NCI-H82 (cell line): Measurements from ENCODE around the gene NPB.

Experiments used
- DNase-seq: peaks from one replicate; lab custom pipeline; 2025; lab: John Stamatoyannopoulos, UW

NPB gene

GRCh38 chr17:81902023-81902652 lies at the start of gene NPB:
NPB (plus strand) TSS chr17:81902238; CDS start chr17:81902278, 40 bp downstream.
- DNase-seq = peak; percentile 50

GRCh38 chr17:81854974-81855774 lies 46.9 kb upstream of the NPB start:
- DNase-seq = no peak

- DNase-seq = no peak
Observed at GRCh38 chr17:81858170-81858966, 43.7 kb upstream of the NPB start.

- peak; percentile 37 for DNase-seq
Observed at GRCh38 chr17:81858967-81859905, 42.8 kb upstream of the NPB start.

GRCh38 chr17:81859906-81860755 lies 41.9 kb upstream of the NPB start, which contains the start of gene P4HB:
P4HB (minus strand) TSS chr17:81860535; CDS start chr17:81860471, 64 bp downstream.
- DNase-seq = no peak

GRCh38 chr17:81860756-81861568 lies 41.1 kb upstream of the NPB start:
- peak; percentile 100 for DNase-seq

- DNase-seq = no peak
Observed at GRCh38 chr17:81863123-81863675, 38.8 kb upstream of the NPB start.

- no peak for DNase-seq
Observed at GRCh38 chr17:81863833-81864768, 37.9 kb upstream of the NPB start.

GRCh38 chr17:81865358-81865732 lies 36.7 kb upstream of the NPB start:
- no peak for DNase-seq

- DNase-seq = peak; percentile 59
Observed at GRCh38 chr17:81865733-81866439, 36.2 kb upstream of the NPB start.

GRCh38 chr17:81866440-81867169 lies 35.4 kb upstream of the NPB start:
- peak; percentile 59 for DNase-seq

GRCh38 chr17:81867170-81867990 lies 34.7 kb upstream of the NPB start:
- DNase-seq = peak; percentile 65

GRCh38 chr17:81867991-81868673 lies 33.9 kb upstream of the NPB start:
- peak; percentile 52 for DNase-seq

GRCh38 chr17:81868674-81869220 lies 33.3 kb upstream of the NPB start:
- DNase-seq = peak; percentile 55
